HG02852 (cell line): Measurements from ENCODE around the gene CFAP100.

Source experiments
- ATAC-seq: cut with Tn5 transposase; IDR thresholded peaks from one replicate; pipeline ENCODE4 v1.9.1; 2021; ENCODE audit warnings: mild to moderate bottlenecking, moderate library complexity; ENCODE audit not compliant: unreplicated experiment

Gene CFAP100

GRCh38 chr3:126356373-126357264, 38.1 kb upstream of the CFAP100 start:
- no peak for ATAC-seq

GRCh38 chr3:126357295-126358037, 37.2 kb upstream of the CFAP100 start, which contains the start of gene KLF15:
Gene KLF15, minus strand, starts transcription at chr3:126357408. Its CDS starts 4,486 bp downstream, at chr3:126352922.
- ATAC-seq, result peak; percentile 92

- no peak for ATAC-seq
Measured at GRCh38 chr3:126358038-126358815, 36.5 kb upstream of the CFAP100 start.

GRCh38 chr3:126358816-126359181, 35.9 kb upstream of the CFAP100 start:
- ATAC-seq, result no peak

GRCh38 chr3:126360046-126360713, 34.5 kb upstream of the CFAP100 start:
- ATAC-seq, result no peak

- no peak for ATAC-seq
Measured at GRCh38 chr3:126360714-126361060, 34.0 kb upstream of the CFAP100 start.

GRCh38 chr3:126361211-126361610, 33.5 kb upstream of the CFAP100 start:
- ATAC-seq, result no peak

- no peak for ATAC-seq
Measured at GRCh38 chr3:126364130-126364695, 30.5 kb upstream of the CFAP100 start.

GRCh38 chr3:126364731-126365301, 29.9 kb upstream of the CFAP100 start:
- no peak for ATAC-seq

GRCh38 chr3:126365351-126366277, 29.1 kb upstream of the CFAP100 start:
- ATAC-seq, result no peak

- no peak for ATAC-seq
Measured at GRCh38 chr3:126367316-126367805, 27.3 kb upstream of the CFAP100 start.

GRCh38 chr3:126369490-126369889, 25.2 kb upstream of the CFAP100 start:
- no peak for ATAC-seq

- ATAC-seq, result no peak
Measured at GRCh38 chr3:126370055-126370454, 24.7 kb upstream of the CFAP100 start.

GRCh38 chr3:126370606-126371005, 24.1 kb upstream of the CFAP100 start:
- ATAC-seq, result no peak

- ATAC-seq, result no peak
Measured at GRCh38 chr3:126371096-126371705, 23.5 kb upstream of the CFAP100 start.

- no peak for ATAC-seq
Measured at GRCh38 chr3:126372413-126373145, 22.1 kb upstream of the CFAP100 start.

- no peak for ATAC-seq
Measured at GRCh38 chr3:126373146-126373613, 21.5 kb upstream of the CFAP100 start.
